Upper lobe of left lung (tissue), 4 donors: ENCODE measurements around the gene TMEM8B.

ENCODE experiments used
- CTCF ChIP-seq, 6 experiments: fragments of 450-650 bp in 4 of 6; fragments of 200-600 bp in 2 of 6; sonication (generic) in 2 of 6; IDR thresholded peaks; one replicate each; pipeline ENCODE4 v1.5.1; 2016 to 2019; ENCODE audit warnings: antibody characterized with exemption in 6 of 6
- POLR2A ChIP-seq, 4 donors: fragments of 450-650 bp; IDR thresholded peaks; one replicate each; pipeline ENCODE4 v1.5.1; 2016 to 2017; ENCODE audit warnings: antibody characterized with exemption in 4 of 4, mild to moderate bottlenecking in 2 of 4

- TF ChIP-seq CTCF (IDR thresholded peaks at IDR 0.05) (no peak), POLR2A (IDR thresholded peaks at IDR 0.05) (peak in 2 of 4 donors; percentile 40 to 54)
These were observed 77.1 kb downstream of the TMEM8B start, which contains the start of gene HRCT1 for GRCh38 chr9:35905912-35906679.
